HG03571 (cell line): ENCODE measurements around the gene LHPP.
"Not testable (repeated sequence)": the region's sequence is repeated elsewhere in the genome, so short reads cannot be mapped to it uniquely, and the experiment has no call there.

Experiments
- ATAC-seq: cut with Tn5 transposase; IDR thresholded peaks from one replicate; pipeline ENCODE4 v1.9.1; 2021; ENCODE audit not compliant: unreplicated experiment

Gene LHPP

DNA sequence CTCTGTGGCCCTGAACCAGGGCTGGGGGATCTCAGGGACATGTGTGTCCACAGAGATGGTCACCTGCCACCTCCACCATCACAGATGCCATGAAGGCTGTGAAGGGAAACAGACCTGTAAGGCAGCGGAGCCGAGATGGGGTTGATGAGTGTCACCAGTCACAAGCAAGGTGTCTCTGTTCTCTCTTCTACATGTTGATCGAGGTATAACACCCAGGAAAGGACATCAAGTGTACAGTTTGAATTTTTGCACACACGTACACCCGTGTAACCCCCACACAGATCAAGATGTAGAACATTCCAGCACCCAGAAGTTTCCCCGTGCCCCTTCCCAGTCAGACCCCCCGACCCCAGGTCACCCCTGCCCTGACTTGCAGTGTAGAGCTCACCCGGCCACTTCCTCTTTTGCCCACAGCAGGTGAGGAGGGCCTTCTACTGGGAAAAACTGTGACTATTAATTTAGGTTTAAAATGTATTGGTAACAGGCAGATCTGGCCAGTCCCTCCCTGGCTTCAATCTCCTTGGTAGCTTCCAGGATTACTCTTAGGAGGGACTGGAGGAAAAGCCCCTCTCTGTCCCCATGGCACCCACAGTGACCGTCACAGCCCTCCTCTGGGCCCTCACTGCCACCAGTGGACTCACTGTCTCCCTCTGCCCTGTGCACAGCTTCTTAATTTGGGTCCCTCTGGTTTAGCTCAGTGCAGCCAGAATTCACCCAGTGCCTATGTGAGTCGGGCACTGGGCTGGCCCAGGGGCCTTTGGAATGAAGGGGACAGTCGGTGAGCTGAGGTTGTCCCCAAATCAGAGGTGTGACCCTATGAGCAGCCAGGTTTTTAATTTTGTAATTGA, 108.2 kb downstream of the LHPP start:
- no peak for ATAC-seq

DNA sequence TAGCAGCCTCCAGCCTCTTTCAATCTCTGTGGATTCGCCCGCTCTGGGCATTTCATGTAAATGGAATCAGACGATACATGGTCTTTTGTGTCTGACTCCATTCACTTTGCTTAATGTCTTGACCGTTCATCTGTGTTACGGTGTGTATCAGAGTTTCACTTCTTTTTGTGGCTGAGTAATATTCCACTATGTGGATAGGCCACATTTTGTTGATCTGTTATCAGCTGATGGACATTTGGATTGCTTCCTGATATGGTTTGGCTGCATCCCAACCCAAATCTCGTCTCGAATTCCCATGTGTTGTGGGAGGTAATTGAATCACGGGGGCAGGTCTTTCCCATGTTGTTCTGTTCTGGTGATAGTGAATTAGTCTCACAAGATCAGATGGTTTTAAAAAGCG, 109.0 kb downstream of the LHPP start:
- no peak for ATAC-seq

DNA sequence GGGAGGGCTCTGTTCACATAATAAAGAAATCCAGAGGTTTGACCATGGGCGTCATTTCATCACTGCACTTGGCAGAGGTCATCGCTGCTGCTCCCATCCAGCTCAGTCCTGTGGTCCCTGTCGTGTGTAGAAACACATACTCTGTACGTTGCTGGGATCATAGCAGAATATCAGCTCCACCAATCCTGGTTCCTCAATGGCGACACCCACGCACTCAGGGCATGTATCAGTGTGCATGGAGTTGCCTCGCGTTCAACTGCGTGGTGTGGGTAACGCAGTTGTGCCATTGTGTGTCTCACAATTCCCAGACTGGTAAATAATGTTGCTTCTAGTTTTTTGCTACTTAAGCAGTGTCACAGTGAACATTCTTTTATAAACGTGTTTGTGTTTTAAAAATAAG, 111.1 kb downstream of the LHPP start:
- no peak for ATAC-seq

DNA sequence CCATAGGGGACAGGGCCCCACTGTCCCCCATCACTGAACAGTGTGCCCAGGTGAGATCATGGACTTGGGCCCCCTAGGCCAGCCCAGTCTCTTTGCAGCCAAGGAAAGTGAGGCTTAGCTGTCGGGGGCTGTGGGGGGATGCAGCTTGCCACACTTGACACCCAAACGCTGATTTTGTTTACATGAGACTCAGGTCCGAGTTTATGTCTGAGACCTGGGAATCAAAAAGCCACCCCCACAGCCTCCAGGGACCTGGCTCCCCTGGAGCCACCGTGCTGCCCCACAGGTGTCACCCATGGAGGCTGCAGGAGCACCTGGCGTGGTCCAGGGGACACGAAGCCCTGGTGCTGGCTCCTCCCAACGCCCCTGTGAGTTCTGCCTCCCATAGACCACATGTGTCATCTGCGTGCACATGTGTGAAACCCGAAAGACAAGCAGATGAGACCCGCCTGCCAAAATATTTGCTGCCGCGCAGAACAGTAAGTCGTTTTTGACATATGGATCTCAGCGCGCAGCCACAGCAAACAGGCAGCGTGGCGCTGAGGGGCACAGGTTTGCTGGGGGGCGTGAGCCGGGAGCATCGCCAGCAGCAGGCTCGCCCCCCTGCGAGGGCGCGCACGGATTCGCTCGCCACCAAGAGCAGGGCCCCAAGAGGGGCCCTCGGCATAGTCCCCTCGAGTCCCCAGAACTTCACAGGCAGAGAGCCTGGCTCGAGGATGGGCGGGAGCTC, 112.3 kb downstream of the LHPP start:
- no peak for ATAC-seq

DNA sequence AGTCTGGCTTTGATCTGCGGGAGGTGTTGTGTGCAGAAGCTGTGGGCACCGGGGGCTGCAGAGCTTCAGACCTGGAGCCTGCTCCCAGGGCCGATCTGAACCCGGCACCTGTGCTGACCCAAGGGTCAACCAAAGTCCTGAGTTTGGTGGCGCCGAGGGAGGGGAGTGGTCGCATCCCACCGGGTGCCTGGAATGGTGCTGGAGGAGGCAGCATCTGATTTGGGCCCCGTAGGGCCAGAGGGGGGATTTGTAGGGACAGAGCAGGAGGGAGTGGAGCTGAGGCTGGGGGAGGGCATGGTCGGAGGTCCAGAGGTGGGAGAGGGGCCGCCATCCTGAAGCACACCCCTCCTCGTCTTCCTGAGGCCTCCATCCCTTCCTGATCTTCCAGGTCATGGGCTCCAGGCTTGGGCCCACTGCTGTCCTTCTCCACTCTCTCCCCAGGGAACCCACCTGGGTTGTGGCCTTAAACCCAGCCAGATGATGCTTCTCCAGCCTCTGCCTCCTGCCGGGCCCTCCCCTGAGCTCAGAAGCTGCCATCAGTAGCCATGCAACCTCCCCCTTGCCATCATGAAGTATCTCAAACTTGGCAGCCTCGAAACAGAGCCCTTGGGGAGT, 112.9 kb downstream of the LHPP start:
- ATAC-seq, result no peak

DNA sequence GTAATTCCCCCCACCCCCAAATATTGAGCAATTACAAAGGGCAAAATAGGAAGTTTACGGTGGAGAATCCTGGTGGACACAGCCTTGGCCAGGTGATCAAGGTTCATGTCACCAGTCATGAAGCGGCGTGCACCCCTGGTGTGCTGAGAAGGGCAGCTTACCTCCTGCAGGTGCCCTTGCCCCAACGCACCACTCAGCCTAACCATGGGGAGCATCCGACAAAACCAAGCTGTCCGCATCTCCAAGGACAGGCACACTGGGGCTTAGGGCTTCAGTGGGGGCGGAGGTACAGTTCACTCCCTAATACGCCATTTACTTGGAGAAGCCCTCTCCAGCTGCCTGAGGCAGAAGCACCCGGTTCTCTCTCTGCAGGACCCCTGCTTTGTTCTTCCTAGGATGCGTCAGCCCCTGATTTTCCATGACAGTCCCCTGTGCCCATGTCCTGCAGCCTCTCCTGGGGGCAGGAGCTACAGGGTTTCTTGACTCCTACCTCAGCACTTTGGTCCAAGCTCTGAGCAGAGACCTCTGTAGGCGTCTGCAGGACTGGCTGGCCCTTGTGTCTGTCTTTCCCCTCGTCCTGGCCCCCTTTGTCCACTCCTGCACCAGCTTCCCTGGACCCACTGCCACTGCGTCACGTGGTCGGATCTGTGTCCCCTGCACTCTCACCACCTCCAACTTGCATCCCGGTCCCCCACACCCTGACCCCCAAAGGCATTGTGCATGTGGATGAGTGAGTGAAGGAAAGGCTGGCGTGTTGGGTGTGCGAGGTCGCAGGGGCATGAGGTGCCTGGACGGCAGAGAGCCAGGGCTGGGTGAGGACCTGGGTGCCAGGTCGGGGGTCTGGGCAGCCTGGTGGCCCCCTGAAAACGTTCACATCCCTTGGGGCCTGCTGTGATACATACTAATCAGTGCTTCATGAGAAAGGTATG, 113.7 kb downstream of the LHPP start:
- ATAC-seq, result no peak

DNA sequence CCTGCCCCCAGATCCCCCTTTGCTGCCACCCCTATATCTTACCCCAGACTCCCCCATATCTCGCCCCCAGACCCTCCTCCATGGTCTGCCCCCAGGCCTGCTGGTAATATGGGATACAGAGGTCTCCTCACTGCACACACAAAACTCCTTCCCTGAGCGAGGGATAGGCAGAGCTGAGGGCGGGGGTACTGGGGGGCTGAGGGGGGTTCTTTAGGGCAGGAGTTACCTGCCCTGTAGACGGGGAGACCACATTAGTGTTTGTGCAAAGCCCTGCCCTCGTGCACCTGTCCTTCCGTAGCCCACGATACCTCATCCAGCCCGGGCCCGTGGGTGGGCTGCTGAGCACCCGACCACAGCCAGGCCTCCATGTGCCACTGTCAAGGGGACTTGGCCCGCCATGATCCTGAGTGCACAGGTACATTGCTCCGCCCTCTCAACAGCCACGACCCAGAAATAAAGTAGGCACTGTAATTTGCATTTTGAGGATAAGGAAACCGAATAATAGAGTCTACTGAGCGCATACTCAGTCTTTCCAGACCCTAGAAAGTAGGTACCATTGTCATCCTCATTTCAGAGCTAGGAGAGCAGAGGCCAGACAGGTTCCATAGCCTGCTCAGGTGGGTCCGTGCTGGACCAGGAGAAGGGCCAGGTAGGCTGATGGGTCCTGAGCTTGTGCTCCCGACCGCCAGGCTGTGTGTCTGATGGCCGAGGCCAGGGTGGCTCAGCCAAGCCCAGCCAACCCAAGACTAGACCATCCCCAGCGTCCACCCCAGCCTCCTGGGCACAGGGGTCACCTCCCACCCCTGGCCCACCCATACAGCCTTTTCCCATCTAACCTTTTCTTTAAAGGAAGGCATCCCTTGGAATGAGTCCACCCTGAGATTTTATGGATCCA, 115.2 kb downstream of the LHPP start:
- no peak for ATAC-seq

DNA sequence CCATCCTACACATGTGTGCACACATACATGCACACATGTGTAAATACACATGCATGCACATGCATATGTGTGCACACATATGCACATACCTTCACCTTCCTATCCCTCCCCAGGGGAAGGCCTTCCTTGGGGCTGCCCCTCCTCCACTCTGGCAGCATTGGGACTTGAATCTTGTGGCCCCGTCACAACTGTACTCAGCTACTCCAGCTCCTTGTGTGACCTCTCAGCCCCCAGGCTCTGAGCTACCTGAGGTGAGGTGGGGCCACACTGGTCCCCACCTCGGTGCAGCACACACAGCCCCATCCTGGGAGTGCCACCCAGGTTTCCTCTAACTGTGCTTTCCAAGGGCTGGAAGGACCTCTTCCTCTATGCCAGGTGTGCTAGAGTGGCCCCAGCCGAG, 116.0 kb downstream of the LHPP start:
- ATAC-seq, result no peak

DNA sequence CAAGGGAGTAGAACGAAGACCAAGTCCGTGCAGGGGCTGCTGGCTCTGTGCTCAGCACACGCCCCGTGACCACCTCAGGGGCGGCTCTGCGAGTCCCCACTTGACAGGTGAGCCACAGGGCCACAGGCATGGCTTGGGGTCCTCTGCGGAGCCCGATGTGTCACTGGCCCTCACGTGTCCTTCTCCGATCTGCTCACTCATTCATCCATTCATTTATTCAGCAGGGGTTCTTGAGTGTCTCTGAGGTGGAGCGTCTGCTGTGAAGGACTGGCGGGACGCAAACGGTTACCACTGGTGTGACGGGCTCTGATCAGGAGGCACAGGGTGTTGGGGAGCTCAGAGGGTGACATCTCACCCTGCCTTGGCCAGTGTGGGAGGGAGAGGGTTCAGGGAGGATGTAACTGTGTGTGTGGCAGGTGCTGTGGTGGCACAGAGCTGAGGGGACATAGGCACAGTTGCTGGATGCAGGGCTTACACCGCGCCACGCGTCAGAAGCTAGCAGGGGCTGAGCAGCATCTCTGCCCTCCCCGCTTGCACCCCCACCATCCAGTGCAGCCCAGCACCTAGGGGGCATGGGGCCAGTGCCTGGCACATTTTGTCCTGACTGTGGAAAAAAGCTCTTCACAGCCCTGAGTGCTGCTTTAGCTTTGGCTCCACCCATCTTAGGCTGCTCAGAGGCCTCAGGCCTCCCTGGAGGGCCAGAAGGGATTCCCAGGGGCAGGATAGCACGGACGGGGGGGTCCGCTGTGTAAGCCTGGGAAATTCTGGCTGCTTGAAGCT, 116.8 kb downstream of the LHPP start:
- ATAC-seq, result no peak

DNA sequence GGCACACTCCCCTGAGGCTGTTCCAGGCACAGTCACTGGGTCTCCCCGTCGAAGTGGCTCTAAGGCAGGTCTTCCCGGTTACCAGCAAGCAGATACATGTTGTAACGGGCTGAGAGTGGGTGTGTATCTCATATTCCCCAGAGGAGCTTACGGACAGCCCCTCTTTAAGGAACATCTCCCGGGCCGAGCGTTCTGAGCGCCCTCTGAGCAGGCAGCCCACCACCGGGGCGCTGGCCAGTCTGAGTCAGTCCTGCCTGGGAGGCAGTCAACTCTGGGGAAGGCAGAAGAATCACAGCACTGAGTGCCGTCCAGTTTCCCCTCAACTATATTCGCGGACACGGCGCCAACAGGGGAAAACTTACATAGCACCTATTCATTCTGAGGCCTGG, 117.4 kb downstream of the LHPP start:
- no peak for ATAC-seq

DNA sequence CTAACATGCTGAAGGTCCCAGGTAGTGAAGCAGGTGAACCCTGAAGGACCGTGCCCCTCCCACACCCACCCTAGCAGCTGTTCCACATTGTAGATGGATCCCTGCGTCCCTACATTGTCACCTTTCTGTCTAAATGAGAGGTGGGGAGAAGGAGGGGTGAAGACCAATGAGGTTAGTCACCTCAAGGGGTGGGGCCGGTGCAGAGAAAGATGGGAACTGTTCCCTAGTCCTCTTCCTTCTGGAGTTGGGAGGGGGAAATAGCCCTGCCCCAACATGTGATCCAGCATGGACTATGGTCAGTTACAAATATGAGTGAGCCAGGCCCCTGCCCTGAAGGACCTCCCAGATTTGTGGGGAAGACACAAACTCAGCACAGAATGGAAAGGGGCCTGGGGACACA, 124.5 kb downstream of the LHPP start:
- no peak for ATAC-seq

DNA sequence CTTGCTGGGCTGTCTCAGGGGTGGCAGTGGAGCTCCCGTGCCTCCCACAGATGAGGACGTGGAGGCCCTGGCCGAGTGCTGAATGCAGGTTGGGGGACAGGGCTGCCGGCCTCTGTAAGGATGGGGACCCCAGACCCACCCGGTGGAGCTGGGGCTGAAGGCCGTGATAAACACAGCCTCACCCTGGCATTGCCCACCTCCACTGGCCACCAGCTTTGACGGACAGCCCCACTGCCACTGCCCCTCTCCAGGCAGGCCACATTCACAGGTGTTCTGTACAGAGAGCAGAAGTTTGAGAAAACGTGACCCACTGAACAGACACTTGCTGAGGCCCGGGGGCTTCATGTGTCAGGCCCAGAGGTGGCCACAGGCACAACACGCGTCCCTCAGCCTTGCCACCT, 126.2 kb downstream of the LHPP start:
- no peak for ATAC-seq

DNA sequence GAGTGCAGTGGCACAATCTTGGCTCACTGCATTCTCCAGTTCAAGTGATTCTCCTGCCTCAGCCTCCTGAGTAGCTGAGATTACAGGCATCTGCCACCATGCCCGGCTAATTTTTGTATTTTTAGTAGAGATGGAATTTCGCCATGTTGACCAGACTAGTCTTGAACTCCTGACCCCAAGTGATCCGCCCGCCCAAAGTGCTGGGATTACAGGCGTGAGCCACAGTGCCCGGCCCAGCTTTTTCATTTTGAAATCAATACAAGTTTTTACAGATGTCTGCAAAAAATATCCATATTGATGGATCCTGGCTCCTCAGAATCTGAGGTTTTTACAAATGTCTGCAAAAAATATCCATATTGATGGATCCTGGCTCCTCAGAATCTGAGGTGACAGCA, 126.7 kb downstream of the LHPP start:
- ATAC-seq, result not testable (repeated sequence)

DNA sequence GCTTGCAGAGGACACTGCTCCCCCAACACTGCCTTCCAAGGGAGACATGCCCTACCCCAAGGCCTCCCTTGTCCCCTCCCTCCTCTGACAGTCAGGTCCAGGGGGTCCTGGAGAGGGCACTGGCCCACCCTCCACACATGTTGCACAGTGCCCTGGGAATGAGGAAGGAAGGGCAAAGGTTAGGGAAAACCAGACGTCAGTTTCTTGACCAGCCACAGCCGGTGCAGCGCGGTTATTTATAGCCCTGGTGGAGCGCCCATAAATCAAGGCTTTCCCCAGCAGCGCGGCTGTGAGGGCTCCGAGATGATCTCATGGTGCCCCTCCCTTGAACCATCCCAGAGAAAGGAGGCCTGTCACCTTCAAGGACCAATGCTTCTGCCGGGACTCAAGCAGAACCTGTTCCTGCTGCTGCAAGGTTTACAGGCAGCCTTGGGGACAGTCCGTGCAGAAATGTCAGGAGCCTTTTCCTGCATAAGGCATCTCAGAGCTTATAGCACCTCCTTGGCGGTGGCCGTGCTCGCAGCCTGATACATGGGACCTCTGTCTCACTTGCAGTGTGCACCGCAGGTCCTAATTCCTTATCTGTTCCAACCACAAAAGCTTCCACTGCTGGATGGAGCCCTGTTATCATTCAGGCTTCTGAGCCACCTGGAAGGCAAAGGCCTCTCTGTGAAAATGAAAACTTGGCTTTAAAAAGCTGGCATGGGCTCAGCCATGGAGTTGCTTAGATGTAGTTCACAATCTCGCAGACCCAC, 127.3 kb downstream of the LHPP start:
- no peak for ATAC-seq

DNA sequence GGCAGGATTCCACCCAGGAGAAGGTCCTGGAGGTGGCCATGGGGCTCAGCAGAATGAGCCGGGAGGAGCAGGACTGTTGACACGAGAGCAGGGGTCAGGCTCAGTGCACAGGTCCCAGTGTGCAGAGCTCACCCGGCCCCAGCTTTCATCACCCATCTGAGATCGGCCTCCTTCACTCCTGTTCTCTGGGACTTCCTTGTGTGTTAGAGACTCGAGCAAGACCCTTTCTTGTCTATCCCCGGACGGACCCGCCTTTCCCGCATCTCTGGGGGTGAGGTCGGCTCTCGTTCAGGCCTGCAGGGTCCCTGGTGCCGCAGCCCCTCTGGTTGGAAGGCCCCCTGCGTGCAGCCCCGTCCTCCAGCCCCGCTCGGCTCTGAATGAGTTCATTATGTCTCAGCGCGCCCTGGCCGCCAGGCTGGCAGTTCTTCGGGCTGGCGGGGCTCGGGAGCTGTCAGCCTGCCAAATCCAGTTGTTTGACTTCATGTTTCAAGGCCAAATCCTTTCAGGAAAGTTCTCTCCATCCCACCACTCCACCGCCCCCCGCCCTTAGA, 127.9 kb downstream of the LHPP start:
- no peak for ATAC-seq

DNA sequence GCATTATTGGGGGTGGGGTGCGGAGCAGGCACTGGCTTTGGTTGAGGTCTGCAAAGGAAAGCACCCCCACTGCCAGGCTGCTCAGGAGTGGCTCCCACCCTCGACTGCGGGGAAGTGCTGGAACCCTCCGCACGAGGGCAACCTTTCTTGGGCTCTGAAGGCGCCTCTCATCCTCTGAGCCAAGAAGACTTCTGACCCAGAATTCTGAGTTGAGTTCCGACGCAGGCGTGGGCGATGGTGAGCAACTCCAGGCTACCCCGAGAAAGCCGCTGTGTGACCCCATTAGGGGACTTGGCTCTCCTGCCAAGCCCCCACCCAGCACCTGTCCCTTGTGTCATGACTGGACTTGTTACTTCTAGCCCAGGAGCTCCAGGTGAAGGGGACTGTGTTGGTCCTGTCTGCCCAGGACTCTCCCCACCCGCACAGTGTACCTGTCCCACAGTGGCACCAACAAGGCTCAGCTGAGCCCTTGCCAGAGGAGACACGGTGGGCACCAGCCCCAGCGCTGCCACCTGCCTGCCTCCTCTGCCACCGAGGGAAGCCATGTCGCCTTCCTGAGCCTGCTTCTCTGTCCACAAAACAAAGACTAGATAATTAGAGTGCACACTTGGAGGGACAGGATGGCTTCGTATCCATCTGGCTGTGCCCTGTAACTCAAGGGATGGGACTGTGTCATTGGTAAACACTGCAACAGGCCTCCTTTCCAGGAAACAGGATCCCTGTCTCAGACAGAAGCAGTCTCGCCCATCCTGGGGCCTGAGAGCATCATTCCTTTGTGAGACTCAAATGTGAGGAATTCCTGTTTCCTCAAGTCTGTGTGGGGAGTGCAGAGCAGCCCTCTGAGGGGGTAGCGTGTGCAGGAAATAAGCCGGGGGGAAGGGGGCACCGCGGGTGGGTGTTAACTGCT, 128.8 kb downstream of the LHPP start:
- no peak for ATAC-seq

DNA sequence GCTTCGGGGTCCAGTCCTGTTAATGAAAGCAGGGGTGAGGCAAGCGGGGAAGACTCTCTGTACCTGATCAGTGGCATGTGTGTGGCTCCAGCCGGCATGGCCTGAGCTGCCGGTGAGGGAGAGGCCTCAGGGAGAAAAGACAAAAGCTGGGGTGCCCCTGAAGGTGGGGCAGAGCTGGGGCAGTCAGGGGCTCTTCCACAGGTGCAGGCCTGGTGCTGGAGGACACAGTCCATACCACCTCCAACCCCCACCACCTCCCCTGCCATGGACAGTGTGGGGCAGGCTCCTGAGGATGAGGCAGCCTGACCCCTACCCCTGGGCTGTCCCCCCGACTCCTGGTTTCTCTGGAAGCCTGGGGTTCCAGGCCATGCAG, 129.5 kb downstream of the LHPP start:
- no peak for ATAC-seq
